ENCODE measurements around the gene SELENBP1.

SELENBP1 gene

DNA sequence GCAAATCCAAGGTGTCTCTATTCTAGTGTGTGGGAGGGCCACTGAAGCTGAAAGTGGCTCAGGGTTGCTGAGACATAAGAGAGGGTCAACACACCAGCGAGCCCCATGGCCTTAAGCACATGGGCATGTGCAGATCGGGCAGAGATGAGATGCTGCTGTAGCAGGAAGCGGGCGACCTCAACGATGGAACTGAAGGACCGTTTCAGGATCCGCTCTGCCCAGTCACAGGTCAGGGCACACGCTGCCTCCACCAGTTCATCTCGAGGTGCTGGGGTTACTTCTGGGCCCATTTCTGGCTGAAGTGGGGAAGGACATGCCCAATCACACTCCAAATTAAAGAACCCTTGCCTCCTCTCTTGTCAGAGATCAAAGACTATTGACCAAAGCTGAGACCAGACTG lies 28.9 kb downstream of the SELENBP1 start:
- no peak for DNase-seq

DNA sequence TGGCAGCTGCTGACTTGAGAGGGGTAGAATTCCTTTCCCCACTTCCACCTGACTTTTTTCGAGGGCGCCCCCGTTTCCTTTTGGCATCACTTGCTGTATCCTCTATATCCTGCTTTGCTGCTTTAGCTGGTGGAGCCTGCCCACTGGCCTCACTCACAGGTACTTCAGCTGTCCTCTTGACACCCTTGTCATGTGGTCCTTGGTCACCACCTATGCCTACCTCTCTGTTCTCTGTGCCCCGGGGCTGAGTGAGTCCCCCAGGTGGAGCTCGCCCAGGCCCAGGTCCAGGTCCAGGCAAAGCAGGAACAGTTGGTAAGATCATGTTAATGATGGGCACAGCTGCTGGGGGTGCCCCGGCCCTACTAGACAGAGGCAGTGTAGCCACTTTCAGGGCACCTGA lies 29.9 kb downstream of the SELENBP1 start:
- no peak for DNase-seq

DNA sequence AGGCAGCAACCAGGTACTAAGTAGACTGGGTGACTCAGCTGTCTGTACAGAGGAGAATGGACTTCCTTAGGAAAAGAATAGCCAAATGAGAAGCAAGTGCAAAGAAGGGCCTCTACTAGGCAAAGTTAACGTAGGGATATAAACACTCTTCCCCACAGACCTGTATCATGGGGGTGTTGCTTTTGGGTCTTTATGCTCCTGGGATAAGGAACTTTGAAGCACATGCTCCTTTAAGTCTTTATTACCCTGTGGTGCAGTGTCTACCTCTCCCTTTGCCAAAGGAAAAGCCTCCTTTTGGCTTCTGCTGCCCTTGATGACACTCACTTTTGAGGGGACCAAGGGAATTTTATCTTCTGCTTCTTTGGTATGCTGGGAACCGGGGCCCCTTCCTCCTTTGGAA lies 30.5 kb downstream of the SELENBP1 start:
- DNase-seq, result no peak

GRCh38 chr1:151340870-151341754 lies 31.4 kb downstream of the SELENBP1 start:
- DNase-seq, result peak; percentile 80 to 84

- DNase-seq, result peak; percentile 64 to 75
Measured at GRCh38 chr1:151336556-151336955, 35.9 kb downstream of the SELENBP1 start.

DNA sequence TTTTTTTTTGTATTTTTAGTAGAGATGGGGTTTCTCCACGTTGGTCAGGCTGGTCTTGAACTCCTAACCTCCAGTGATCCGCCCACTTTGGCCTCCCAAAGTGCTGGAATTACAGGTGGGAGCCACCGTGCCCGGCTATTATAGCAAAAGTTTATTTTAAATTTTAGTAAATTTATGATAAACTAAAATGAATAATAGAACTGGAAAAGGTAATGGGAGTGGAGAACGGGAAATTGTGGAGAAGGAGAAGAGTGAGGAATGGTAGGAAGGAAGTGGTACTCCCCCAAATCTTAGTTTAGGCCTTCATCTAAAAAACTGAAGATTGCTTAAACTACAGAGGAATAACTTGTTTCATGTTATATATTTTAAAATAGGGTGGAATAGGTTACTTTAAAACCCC lies 37.7 kb downstream of the SELENBP1 start:
- no peak for DNase-seq

- no peak for DNase-seq
Measured at GRCh38 chr1:151327903-151328674, 44.4 kb downstream of the SELENBP1 start.

GRCh38 chr1:151327223-151327902 lies 45.1 kb downstream of the SELENBP1 start, which contains the start of gene PI4KB:
Gene PI4KB (minus strand): TSS chr1:151327416. CDS start chr1:151316481, 10,935 bp downstream.
- peak; percentile 98 to 99 for DNase-seq

GRCh38 chr1:151326619-151327222 lies 45.8 kb downstream of the SELENBP1 start:
- DNase-seq, result peak; percentile 86 to 92

DNA sequence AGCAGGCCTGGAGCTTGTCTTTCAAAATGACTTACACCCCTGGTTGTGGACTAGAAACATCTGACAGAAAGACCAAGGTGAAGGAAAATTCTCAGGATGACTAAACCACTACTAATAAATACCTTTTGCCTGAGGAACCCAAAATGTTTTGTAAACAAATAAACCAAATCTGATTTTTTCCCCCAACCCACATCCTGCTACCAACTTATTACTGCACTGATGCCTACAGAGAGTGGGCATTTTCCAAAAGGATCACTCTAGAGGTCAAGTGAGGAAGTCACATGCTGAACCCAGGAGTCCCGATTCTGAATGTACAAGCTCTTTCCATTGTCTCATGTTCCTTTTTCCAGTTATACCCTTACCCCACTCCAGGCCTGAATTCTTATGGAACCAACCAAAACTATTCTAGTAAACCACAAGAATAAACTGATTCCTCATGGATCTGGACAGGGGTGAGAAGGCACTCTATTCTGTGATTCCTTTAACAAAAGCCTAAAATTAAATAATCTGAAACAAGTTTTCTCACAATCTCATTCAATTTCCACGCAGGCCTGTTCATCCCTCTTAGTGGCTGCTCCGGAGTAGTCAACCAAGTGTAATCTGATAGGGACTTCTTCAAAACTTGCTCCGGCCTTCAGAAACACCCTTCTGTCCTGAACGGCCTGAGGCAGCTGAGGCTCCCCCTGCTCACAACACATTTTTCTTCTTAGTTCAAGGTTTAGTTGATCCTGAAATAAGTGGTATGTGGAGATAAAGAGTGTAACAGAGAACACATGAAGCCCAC lies 46.7 kb downstream of the SELENBP1 start:
- DNase-seq, result no peak

- peak; percentile 61 to 77 for DNase-seq
Measured at GRCh38 chr1:151325231-151325630, 47.3 kb downstream of the SELENBP1 start.

DNA sequence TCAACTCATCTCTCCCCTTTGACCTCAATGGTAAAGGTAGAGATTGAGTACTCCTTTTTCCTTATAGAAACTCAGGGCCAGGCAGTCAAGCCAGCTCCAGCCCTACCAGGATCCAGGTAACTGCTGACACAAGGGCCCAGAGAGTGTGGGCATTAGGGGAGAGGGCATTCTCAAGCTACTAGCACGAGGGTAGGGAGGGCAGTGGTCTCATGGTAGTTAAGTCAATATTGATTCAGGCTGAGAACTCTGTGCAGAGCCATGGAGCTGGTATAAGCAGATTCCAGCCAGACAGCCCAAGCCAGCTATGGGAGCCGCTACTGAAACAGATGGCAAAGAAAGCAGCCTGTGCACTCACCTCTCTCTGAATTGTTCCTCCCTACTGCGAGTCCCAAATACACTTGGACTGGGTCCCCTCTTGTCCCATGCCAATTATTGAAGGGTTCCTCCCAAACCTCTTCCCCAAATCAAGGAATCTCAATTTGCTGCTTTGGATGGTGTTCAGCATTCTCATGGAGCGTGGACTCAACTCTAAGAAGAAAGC lies 48.0 kb downstream of the SELENBP1 start:
- DNase-seq, result no peak

- no peak for DNase-seq
Measured at GRCh38 chr1:151318975-151319374, 53.5 kb downstream of the SELENBP1 start.

- no peak for DNase-seq
Measured at GRCh38 chr1:151315565-151316235, 56.8 kb downstream of the SELENBP1 start.

Data from inflammatory macrophage (primary cell).